A673 (cell line): ENCODE data around the gene RPS6KA2.

ENCODE experiments used
- CTCF ChIP-seq: fragments of 300-800, 200-600 bp; sonication (generic); conservative IDR thresholded peaks from 2 replicates; pipeline ENCODE4 v1.5.1; 2017; ENCODE audit warnings: low read depth, mild to moderate bottlenecking, antibody characterized with exemption, low read length, moderate library complexity, mixed read lengths
- EZH2 ChIP-seq: fragments of 200-600 bp; sonication (generic); IDR thresholded peaks from 2 replicates; pipeline ENCODE4 v1.6.1; 2017; ENCODE audit warnings: borderline replicate concordance, low read depth, mild to moderate bottlenecking, mixed read lengths, antibody characterized with exemption, low read length; ENCODE audit not compliant: poor library complexity, severe bottlenecking

GRCh38 chr6:166394036-166394892 lies 232.8 kb downstream of the RPS6KA2 start:
- TF ChIP-seq CTCF: no peak
- no peak for TF ChIP-seq EZH2
